GM18499 (cell line): ENCODE measurements around the gene FKBP3.
A peak's percentile ranks its signal among the peaks of the same experiment; 100 is the strongest.
"Not testable (repeated sequence)": the region's sequence is repeated elsewhere in the genome, so short reads cannot be mapped to it uniquely, and the experiment has no call there.

Experiments used
- ATAC-seq: cut with Tn5 transposase; IDR thresholded peaks from one replicate; pipeline ENCODE4 v1.9.1; 2021; ENCODE audit warnings: moderate number of reproducible peaks; ENCODE audit not compliant: insufficient read depth, unreplicated experiment

FKBP3 gene

GRCh38 chr14:45134051-45134958, at the start of gene FKBP3:
Gene FKBP3 (minus strand): TSS chr14:45134481. CDS start chr14:45134456, 25 bp downstream.
- peak; percentile 81 for ATAC-seq

GRCh38 chr14:45181806-45182205, 47.5 kb upstream of the FKBP3 start:
- ATAC-seq = no peak

GRCh38 chr14:45181329-45181728, 47.0 kb upstream of the FKBP3 start:
- ATAC-seq = no peak

- ATAC-seq = no peak
Measured at GRCh38 chr14:45177076-45177475, 42.8 kb upstream of the FKBP3 start.

GRCh38 chr14:45169906-45170305, 35.6 kb upstream of the FKBP3 start:
- ATAC-seq = no peak

GRCh38 chr14:45156067-45156466, 21.8 kb upstream of the FKBP3 start:
- no peak for ATAC-seq

GRCh38 chr14:45150386-45150890, 16.2 kb upstream of the FKBP3 start:
- ATAC-seq = no peak

- no peak for ATAC-seq
Measured at GRCh38 chr14:45149602-45150001, 15.3 kb upstream of the FKBP3 start.

GRCh38 chr14:45145214-45145613, 10.9 kb upstream of the FKBP3 start:
- no peak for ATAC-seq

GRCh38 chr14:45144658-45145057, 10.4 kb upstream of the FKBP3 start:
- ATAC-seq = no peak

- ATAC-seq = not testable (repeated sequence)
Measured at GRCh38 chr14:45142083-45142482, 7.8 kb upstream of the FKBP3 start.

- ATAC-seq = no peak
Measured at GRCh38 chr14:45140661-45141187, 6.4 kb upstream of the FKBP3 start.

GRCh38 chr14:45136399-45136798, 2.1 kb upstream of the FKBP3 start:
- ATAC-seq = no peak

GRCh38 chr14:45135659-45136395, 1.5 kb upstream of the FKBP3 start, which contains the start of gene FANCM:
Gene FANCM (plus strand): TSS chr14:45135930. CDS start chr14:45136032, 102 bp downstream.
- ATAC-seq = peak; percentile 31

GRCh38 chr14:45135156-45135555, 875 bp upstream of the FKBP3 start:
- ATAC-seq = no peak

- ATAC-seq = no peak
Measured at GRCh38 chr14:45133683-45134050, 614 bp downstream of the FKBP3 start.

- no peak for ATAC-seq
Measured at GRCh38 chr14:45128963-45129629, 5.2 kb downstream of the FKBP3 start.

- ATAC-seq = no peak
Measured at GRCh38 chr14:45125754-45126153, 8.5 kb downstream of the FKBP3 start.

GRCh38 chr14:45123271-45123670, 11.0 kb downstream of the FKBP3 start:
- ATAC-seq = no peak

GRCh38 chr14:45120096-45120495, 14.2 kb downstream of the FKBP3 start:
- ATAC-seq = no peak
